Fibroblast of lung (primary cell): ENCODE measurements around the gene DENND1A. TPM values are rescaled to one million over a fixed set of nuclear protein-coding genes. Genes with fewer than 3 reads are reported as not detected.

Experiments used
- DNase-seq, 2 donors: peaks; one replicate each; pipeline versions ENCODE4 v3.0.0 to v3.0.0-alpha.2; 2010; ENCODE audit warnings: low read depth in 2 of 2
- H2AFZ ChIP-seq: 2 replicates; pipeline ENCODE4 v1.5.1; 2012; ENCODE audit warnings: low read length, control low read depth, inconsistent platforms
- H3K27ac ChIP-seq: 2 replicates; pipeline ENCODE4 v1.5.1; 2011; ENCODE audit warnings: low read length, control low read depth; ENCODE audit not compliant: insufficient read depth
- H3K27me3 ChIP-seq: 2 replicates; pipeline ENCODE4 v1.5.1; 2011; ENCODE audit warnings: mild to moderate bottlenecking, low read length; ENCODE audit not compliant: control insufficient read depth, insufficient read depth
- H3K36me3 ChIP-seq: 2 replicates; pipeline ENCODE4 v1.5.1; 2011; ENCODE audit warnings: low read length; ENCODE audit not compliant: control insufficient read depth, insufficient read depth
- H3K4me1 ChIP-seq: 2 replicates; pipeline ENCODE4 v1.5.1; 2011; ENCODE audit warnings: low read length; ENCODE audit not compliant: control insufficient read depth, insufficient read depth; ENCODE audit errors: extremely low read depth
- H3K4me2 ChIP-seq: 2 replicates; pipeline ENCODE4 v1.5.1; 2011; ENCODE audit warnings: low read length, control low read depth; ENCODE audit not compliant: insufficient read depth; ENCODE audit errors: extremely low read depth
- H3K4me3 ChIP-seq, 4 experiments: fragments of 200-600 bp in 1 of 4; sonication (generic) in 1 of 4; replicated peaks in 1 of 4; 2 replicates each; pipeline ENCODE4 v1.5.1; 2011 to 2016; ENCODE audit warnings: low read length in 4 of 4, low read depth in 3 of 4, mild to moderate bottlenecking in 3 of 4, control low read depth in 2 of 4, inconsistent platforms in 1 of 4, mixed read lengths in 1 of 4; ENCODE audit not compliant: insufficient read depth in 1 of 4; ENCODE audit errors: control extremely low read depth in 1 of 4
- H3K79me2 ChIP-seq: 2 replicates; pipeline ENCODE4 v1.5.1; 2012; ENCODE audit warnings: mild to moderate bottlenecking, low read length, inconsistent platforms; ENCODE audit not compliant: control insufficient read depth, insufficient read depth
- H3K9ac ChIP-seq: 2 replicates; pipeline ENCODE4 v1.5.1; 2011; ENCODE audit warnings: mild to moderate bottlenecking, low read length, control low read depth; ENCODE audit not compliant: insufficient read depth
- H3K9me3 ChIP-seq: 2 replicates; pipeline ENCODE4 v1.5.1; 2012; ENCODE audit warnings: low read depth, low read length; ENCODE audit not compliant: control insufficient read depth, insufficient read depth
- H4K20me1 ChIP-seq: 2 replicates; pipeline ENCODE4 v1.5.1; 2011; ENCODE audit warnings: low read length; ENCODE audit not compliant: control insufficient read depth, insufficient read depth; ENCODE audit errors: extremely low read depth
- EZH2 ChIP-seq: IDR thresholded peaks from 2 replicates; pipeline ENCODE4 v1.5.1; 2012; ENCODE audit warnings: low read length, control low read depth, mild to moderate bottlenecking; ENCODE audit errors: missing control alignments
- polyA plus RNA-seq, 2 donors: library from polyadenylated mRNA; depleted of rRNA in 1 of 2; stranded (reverse) in 1 of 2; unstranded in 1 of 2; fragments of >200 nt; gene quantifications; 2 replicates each; pipeline ENCODE4 v1.2.1, GENCODE V29; 2011 to 2012; ENCODE audit warnings: missing spikeins in 1 of 2
- total RNA-seq: library from RNA; depleted of rRNA; stranded (reverse); fragments of >200 nt; gene quantifications from 2 replicates; pipeline ENCODE4 v1.2.1, GENCODE V29; 2014
- TF ChIP-seq, protein P1 (sequence below), 2 donors: IDR thresholded peaks in 1 of 2; conservative IDR thresholded peaks in 1 of 2; 1 replicate in 1 of 2; 2 replicates in 1 of 2; pipeline ENCODE4 v1.5.1; 2011 to 2012; ENCODE audit warnings: low read length in 2 of 2, control low read depth in 1 of 2, inconsistent platforms in 1 of 2, low read depth in 1 of 2, mild to moderate bottlenecking in 1 of 2

Gene DENND1A
- total and polyA plus RNA-seq, 2 donors (not counting 1 experiment from before 2014, with no cell fraction given), result 13.0 to 18.3 TPM

DNA sequence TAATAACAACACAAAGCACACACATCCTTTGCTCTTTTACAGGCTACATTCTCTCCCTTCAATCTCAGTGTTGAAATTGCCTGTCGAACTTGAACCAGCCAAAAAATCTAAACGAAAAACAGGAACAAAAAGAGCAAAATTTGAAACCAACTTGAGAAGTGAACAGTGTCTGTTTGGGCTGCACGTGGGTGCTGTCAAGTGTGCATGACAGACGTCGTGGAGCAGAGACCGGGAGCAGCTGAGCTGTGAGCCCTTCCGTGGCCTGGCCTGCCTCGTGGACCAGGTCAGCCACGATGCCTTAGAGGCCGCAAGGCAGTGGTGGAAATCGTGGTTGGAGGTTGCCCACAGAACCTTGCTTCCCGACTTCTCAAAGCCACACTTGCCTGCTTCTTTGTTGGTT is 34.8 kb upstream of the DENND1A start:
- Histone ChIP-seq H3K4me2 (no peak overlapping the region), H3K4me1 (no peaks in the 10 kb centered on the region), H3K79me2 (no peaks in the 10 kb centered on the region), H3K4me3 (no peak overlapping the region), H3K27me3 (peaks cover 3% of the 10 kb centered on the region), H4K20me1 (no peaks in the 10 kb centered on the region), H3K9me3 (no peaks in the 10 kb centered on the region), H2AFZ (no peak overlapping the region), H3K27ac (no peak overlapping the region), H3K36me3 (no peaks in the 10 kb centered on the region), H3K9ac (no peak overlapping the region)
- no peak for TF ChIP-seq EZH2
- TF ChIP-seq, protein P1, sequence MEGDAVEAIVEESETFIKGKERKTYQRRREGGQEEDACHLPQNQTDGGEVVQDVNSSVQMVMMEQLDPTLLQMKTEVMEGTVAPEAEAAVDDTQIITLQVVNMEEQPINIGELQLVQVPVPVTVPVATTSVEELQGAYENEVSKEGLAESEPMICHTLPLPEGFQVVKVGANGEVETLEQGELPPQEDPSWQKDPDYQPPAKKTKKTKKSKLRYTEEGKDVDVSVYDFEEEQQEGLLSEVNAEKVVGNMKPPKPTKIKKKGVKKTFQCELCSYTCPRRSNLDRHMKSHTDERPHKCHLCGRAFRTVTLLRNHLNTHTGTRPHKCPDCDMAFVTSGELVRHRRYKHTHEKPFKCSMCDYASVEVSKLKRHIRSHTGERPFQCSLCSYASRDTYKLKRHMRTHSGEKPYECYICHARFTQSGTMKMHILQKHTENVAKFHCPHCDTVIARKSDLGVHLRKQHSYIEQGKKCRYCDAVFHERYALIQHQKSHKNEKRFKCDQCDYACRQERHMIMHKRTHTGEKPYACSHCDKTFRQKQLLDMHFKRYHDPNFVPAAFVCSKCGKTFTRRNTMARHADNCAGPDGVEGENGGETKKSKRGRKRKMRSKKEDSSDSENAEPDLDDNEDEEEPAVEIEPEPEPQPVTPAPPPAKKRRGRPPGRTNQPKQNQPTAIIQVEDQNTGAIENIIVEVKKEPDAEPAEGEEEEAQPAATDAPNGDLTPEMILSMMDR (conservative IDR thresholded peaks at IDR 0.05 in 1 of 2, IDR thresholded peaks at IDR 0.05 in 1 of 2; ENCODE audit: low read depth in 1 of 2, low read length in 2 of 2), result no peak
- DNase-seq, result no peak

- H3K4me3 ChIP-seq, result no peak overlapping the region
- DNase-seq, result no peak
- H2AFZ ChIP-seq, result no peak overlapping the region
- H3K9ac ChIP-seq, result no peak overlapping the region
- no peaks in the 10 kb centered on the region for H3K4me1 ChIP-seq
- H3K4me2 ChIP-seq, result no peak overlapping the region
- H4K20me1 ChIP-seq, result no peaks in the 10 kb centered on the region
- H3K9me3 ChIP-seq, result no peaks in the 10 kb centered on the region
- H3K79me2 ChIP-seq, result no peaks in the 10 kb centered on the region
- H3K27me3 ChIP-seq, result peaks cover 9% of the 10 kb centered on the region
- TF ChIP-seq, protein P1 (conservative IDR thresholded peaks at IDR 0.05 in 1 of 2, IDR thresholded peaks at IDR 0.05 in 1 of 2; ENCODE audit: low read depth in 1 of 2, low read length in 2 of 2), result no peak
- TF ChIP-seq EZH2, result no peak
- no peaks in the 10 kb centered on the region for H3K36me3 ChIP-seq
- H3K27ac ChIP-seq, result no peak overlapping the region
Measured at GRCh38 chr9:123960965-123961364, 31.0 kb upstream of the DENND1A start.

- H3K9me3 ChIP-seq, result no peaks in the 10 kb centered on the region
- H4K20me1 ChIP-seq, result no peaks in the 10 kb centered on the region
- H2AFZ ChIP-seq, result no peak overlapping the region
- H3K79me2 ChIP-seq, result no peaks in the 10 kb centered on the region
- H3K27me3 ChIP-seq, result peaks cover 9% of the 10 kb centered on the region
- H3K4me1 ChIP-seq, result no peaks in the 10 kb centered on the region
- H3K36me3 ChIP-seq, result no peaks in the 10 kb centered on the region
- no peak overlapping the region for H3K9ac ChIP-seq
- H3K4me2 ChIP-seq, result no peak overlapping the region
- DNase-seq, result no peak
- no peak overlapping the region for H3K27ac ChIP-seq
- H3K4me3 ChIP-seq, result no peak overlapping the region
- TF ChIP-seq, protein P1 (conservative IDR thresholded peaks at IDR 0.05 in 1 of 2, IDR thresholded peaks at IDR 0.05 in 1 of 2; ENCODE audit: low read depth in 1 of 2, low read length in 2 of 2), result no peak
- TF ChIP-seq EZH2, result no peak
Measured at GRCh38 chr9:123960366-123960765, 30.4 kb upstream of the DENND1A start.
